ENCODE data around the gene MAGEF1.

- TF ChIP-seq EZH2 (IDR thresholded peaks at IDR 0.05; ENCODE audit: borderline replicate concordance, low read depth, low read length, severe bottlenecking), result no peak
- TF ChIP-seq CTCF (IDR thresholded peaks at IDR 0.05; ENCODE audit: extremely low read depth in 1 of 2, insufficient read depth in 1 of 2, low read depth in 1 of 2, low read length in 2 of 2), result no peak
- no peak for TF ChIP-seq POLR2A (IDR thresholded peaks at IDR 0.05; ENCODE audit: low read depth, low read length)
- no peak for TF ChIP-seq MAX (IDR thresholded peaks at IDR 0.05; ENCODE audit: insufficient read depth, insufficient read length)
- TF ChIP-seq POLR2AphosphoS5 (IDR thresholded peaks at IDR 0.05; ENCODE audit: insufficient read depth, low read depth, low read length), result no peak
- no peak for TF ChIP-seq JUN (IDR thresholded peaks at IDR 0.05; ENCODE audit: borderline replicate concordance, insufficient read depth, insufficient read length, low read depth)
- TF ChIP-seq GATA2 (IDR thresholded peaks at IDR 0.05; ENCODE audit: insufficient read depth, insufficient read length, low read depth, low read length), result no peak
- TF ChIP-seq MYC (IDR thresholded peaks at IDR 0.05; ENCODE audit: low read depth, low read length), result no peak
These were observed 30.2 kb upstream of the MAGEF1 start for GRCh38 chr3:184741798-184742675.

Measured in endothelial cell of umbilical vein (primary cell).